GM12878 (cell line): ENCODE results near the gene IDI1. TPM values are rescaled to one million over a fixed set of nuclear protein-coding genes. Genes with fewer than 3 reads are reported as not detected.

Source experiments
- ATAC-seq: fragments of 200-7000 bp; cut with Tn5 transposase; 3 replicates; pipeline ENCODE4 v1.9.1; 2020; ENCODE audit warnings: mild to moderate bottlenecking, moderate library complexity
- BruUV-seq: library from RNA; stranded (reverse); fragments of 400-500 nt; replicated peaks from 2 replicates; lab custom pipeline; 2021; lab: Mats Ljungman, UMichigan
- CTCF ChIA-PET: fragments of 300-600 bp; sonication (Branson Sonifier 250); formaldehyde crosslinking; extraction: SDS; loops from one replicate; lab custom pipeline; 2021; ENCODE audit warnings: inconsistent platforms; lab: Yijun Ruan, JAX
- POLR2A ChIA-PET: fragments of 350-600 bp; formaldehyde crosslinking; extraction: SDS; loops from one replicate; lab custom pipeline; 2021; ENCODE audit warnings: inconsistent platforms; lab: Charles Lee
- RAD21 ChIA-PET: fragments of 300-600 bp; sonication (Branson Sonifier 250); formaldehyde crosslinking; loops from one replicate; lab custom pipeline; 2023; ENCODE audit warnings: antibody characterized with exemption; ENCODE audit not compliant: unreplicated experiment; lab: Charles Lee
- SMC1A ChIA-PET: fragments of 300-600 bp; sonication (Branson Sonifier 250); formaldehyde crosslinking; loops from one replicate; lab custom pipeline; 2023; ENCODE audit not compliant: unreplicated experiment, uncharacterized antibody; lab: Charles Lee
- DNase-seq: peaks from one replicate; pipeline ENCODE4 v3.0.0-alpha.2; 2011; ENCODE audit warnings: low read depth, low spot score
- FAIRE-seq: peaks from 3 replicates; lab custom pipeline; 2011; peaks lifted over from hg19 to GRCh38; lab: Jason Lieb, UNC
- H2AFZ ChIP-seq: 2 replicates; pipeline ENCODE4 v1.6.0; 2011; ENCODE audit warnings: low read depth, low read length, control low read depth; ENCODE audit not compliant: control insufficient read depth
- H3K27ac ChIP-seq: 2 replicates; pipeline ENCODE4 v1.5.1; 2011; ENCODE audit warnings: control low read depth; ENCODE audit not compliant: control insufficient read depth, insufficient read depth
- H3K27me3 ChIP-seq, 2 experiments: replicated peaks in 1 of 2; 2 replicates each; pipeline versions ENCODE4 v1.6.0 to v1.6.1; 2011; ENCODE audit warnings: low read length in 1 of 2; ENCODE audit not compliant: control insufficient read depth in 2 of 2, insufficient read depth in 2 of 2
- H3K36me3 ChIP-seq, 2 experiments: 2 replicates each; pipeline ENCODE4 v1.5.1; 2011; ENCODE audit warnings: low read length in 1 of 2; ENCODE audit not compliant: control insufficient read depth in 2 of 2, insufficient read depth in 2 of 2
- H3K4me1 ChIP-seq: 2 replicates; pipeline ENCODE4 v1.6.1; 2011; ENCODE audit warnings: mild to moderate bottlenecking, low read length, moderate library complexity, mixed read lengths; ENCODE audit not compliant: control insufficient read depth, insufficient read depth
- H3K4me2 ChIP-seq: 2 replicates; pipeline ENCODE4 v1.6.0; 2011; ENCODE audit warnings: control low read depth; ENCODE audit not compliant: control insufficient read depth, insufficient read depth
- H3K4me3 ChIP-seq: fragments of 200-600 bp; sonication (generic); 2 replicates; pipeline ENCODE4 v1.5.1; 2016
- H3K79me2 ChIP-seq: 2 replicates; pipeline ENCODE4 v1.6.0; 2011; ENCODE audit warnings: low read length; ENCODE audit not compliant: control insufficient read depth, insufficient read depth
- H3K9ac ChIP-seq: 2 replicates; pipeline ENCODE4 v1.8.0; 2011; ENCODE audit warnings: low read length, control low read depth, mixed read lengths; ENCODE audit not compliant: control insufficient read depth, insufficient read depth
- H3K9me3 ChIP-seq: replicated peaks from 3 replicates; pipeline ENCODE4 v1.5.1; 2011; ENCODE audit warnings: mild to moderate bottlenecking, low read length; ENCODE audit not compliant: control insufficient read depth, insufficient read depth
- H4K20me1 ChIP-seq: 2 replicates; pipeline ENCODE4 v1.6.0; 2011; ENCODE audit not compliant: control insufficient read depth, insufficient read depth
- BMI1 ChIP-seq: fragments of 450-650 bp; IDR thresholded peaks from 2 replicates; pipeline ENCODE4 v1.6.1; 2016; ENCODE audit warnings: mild to moderate bottlenecking, moderate library complexity, borderline replicate concordance
- CBX5 ChIP-seq: sonication (generic); IDR thresholded peaks from 2 replicates; pipeline ENCODE4 v1.6.1; 2016; ENCODE audit warnings: low read depth, moderate library complexity, mild to moderate bottlenecking, inconsistent platforms
- CHD1 ChIP-seq: IDR thresholded peaks from 2 replicates; pipeline ENCODE4 v1.6.1; 2012; ENCODE audit warnings: low read depth, low read length, improper control_type of control experiment
- ELK1 ChIP-seq: IDR thresholded peaks from 2 replicates; pipeline ENCODE4 v1.6.1; 2012; ENCODE audit warnings: low read depth, low read length, improper control_type of control experiment
- EP300 ChIP-seq, 2 experiments: fragments of 150-350 bp in 1 of 2; IDR thresholded peaks; 2 replicates each; pipeline ENCODE4 v1.6.1; 2011 to 2012; ENCODE audit warnings: low read depth in 2 of 2, low read length in 2 of 2, borderline replicate concordance in 1 of 2, improper control_type of control experiment in 1 of 2, inconsistent platforms in 1 of 2; ENCODE audit not compliant: control insufficient read depth in 1 of 2
- KLF5 ChIP-seq: fragments of 450-650 bp; IDR thresholded peaks from 2 replicates; pipeline ENCODE4 v1.6.1; 2014; ENCODE audit warnings: mild to moderate bottlenecking; ENCODE audit not compliant: partially characterized antibody
- LARP7 ChIP-seq: fragments of 450-650 bp; IDR thresholded peaks from 2 replicates; pipeline ENCODE4 v1.6.1; 2017; ENCODE audit warnings: mild to moderate bottlenecking
- MAX ChIP-seq: IDR thresholded peaks from 2 replicates; pipeline ENCODE4 v1.6.1; 2012; ENCODE audit warnings: low read depth, low read length, improper control_type of control experiment
- SPI1 ChIP-seq: IDR thresholded peaks from 2 replicates; pipeline ENCODE4 v1.6.1; 2011; ENCODE audit warnings: low read depth, mild to moderate bottlenecking, low read length, moderate library complexity, borderline replicate concordance; ENCODE audit not compliant: insufficient read depth
- STAT3 ChIP-seq: IDR thresholded peaks from 2 replicates; pipeline ENCODE4 v1.6.1; 2011; ENCODE audit warnings: low read depth, low read length, improper control_type of control experiment
- SUZ12 ChIP-seq: fragments of 200-600 bp; sonication (generic); IDR thresholded peaks from one replicate; pipeline ENCODE4 v1.6.1; 2018; ENCODE audit warnings: antibody characterized with exemption, mild to moderate bottlenecking; ENCODE audit not compliant: unreplicated experiment
- TAF1 ChIP-seq: IDR thresholded peaks from 2 replicates; pipeline ENCODE4 v1.6.1; 2011; ENCODE audit warnings: mild to moderate bottlenecking, low read depth, low read length, borderline replicate concordance
- TCF7 ChIP-seq: IDR thresholded peaks from 2 replicates; pipeline ENCODE4 v1.6.1; 2014; ENCODE audit warnings: antibody characterized with exemption, borderline replicate concordance
- USF2 ChIP-seq: IDR thresholded peaks from 2 replicates; pipeline ENCODE4 v1.6.1; 2011; ENCODE audit warnings: low read depth, low read length, improper control_type of control experiment, borderline replicate concordance
- ZBTB40 ChIP-seq: fragments of 450-650 bp; IDR thresholded peaks from 2 replicates; pipeline ENCODE4 v1.6.1; 2016; ENCODE audit warnings: mild to moderate bottlenecking, moderate library complexity, borderline replicate concordance
- WGBS: methylation state at CpG from one replicate; pipeline ENCODE4 v1.1.6; 2016; ENCODE audit warnings: low lambda C conversion rate; ENCODE audit not compliant: insufficient replicate concordance, insufficient coverage; ENCODE audit errors: missing lambda C conversion rate; 5-methylcytosine and 5-hydroxymethylcytosine counted together
- in situ Hi-C: fragments of 300-500 bp; cut with MboI; formaldehyde crosslinking; loops from 9 replicates; pipeline ENCODE4 v1.14.3; 2018; ENCODE audit warnings: mixed read lengths
- intact Hi-C: fragments of 100-400 bp; cut with micrococcal nuclease; formaldehyde crosslinking; loops from one replicate; pipeline ENCODE4 v1.14.2; 2022; ENCODE audit not compliant: unreplicated experiment
- polyA plus RNA-seq, 11 experiments: library from polyadenylated mRNA; depleted of rRNA in 4 of 11; unstranded in 6 of 11; stranded (reverse) in 5 of 11; fragments of >200 nt; fragmentation: Nextera tagmentation in 4 of 11; fragmentation: Illumina TruSeq in 1 of 11; extraction: Ambion mirVana in 4 of 11; extraction: Trizol in 1 of 11; gene quantifications; 1 replicate in 1 of 11; 2 replicates in 10 of 11; pipeline versions ENCODE4 v1.2.1 to v1.2.3, GENCODE V29; 2011 to 2016; ENCODE audit warnings: inconsistent platforms in 2 of 11, missing spikeins in 2 of 11, low read depth in 1 of 11
- total RNA-seq, 4 experiments: library from RNA; depleted of rRNA in 3 of 4; stranded (reverse); fragments of >200 nt in 3 of 4; fragmentation: Illumina TruSeq in 1 of 4; extraction: Trizol in 1 of 4; gene quantifications; 2 replicates each; pipeline versions ENCODE4 v1.2.1 to v1.2.3, GENCODE V29; 2013 to 2021
- TF ChIP-seq, protein P1 (sequence below): fragments of 450-650 bp; IDR thresholded peaks from 2 replicates; pipeline ENCODE4 v1.6.1; 2016; ENCODE audit warnings: mild to moderate bottlenecking

The IDI1 gene
- total and polyA plus RNA-seq, 10 of the 15 experiments (the other 5 are each of a cell fraction or from before 2014, with no cell fraction given): 85.5 to 223 (median 157) TPM

DNA sequence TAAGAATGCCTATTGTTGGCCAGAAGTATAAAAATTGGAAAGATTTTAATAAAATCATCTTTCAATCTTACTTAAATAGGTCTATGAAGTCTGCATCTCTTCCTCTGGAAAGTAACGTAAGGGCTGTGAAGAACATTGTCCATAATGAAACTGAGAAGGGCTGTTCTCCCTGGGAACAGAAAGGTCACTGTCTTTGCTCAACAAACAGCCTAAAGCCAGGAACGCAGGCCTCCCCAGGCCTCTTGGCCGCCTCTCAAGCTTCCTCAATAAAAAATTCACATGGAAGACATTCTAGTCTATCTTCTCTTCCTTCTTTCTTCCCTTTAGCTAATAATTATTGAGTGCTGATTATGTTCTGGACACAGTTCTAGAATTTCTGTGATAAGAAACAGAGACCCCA lies 14.2 kb downstream of the IDI1 start:
- Histone ChIP-seq H2AFZ (no peak overlapping the region), H3K4me3 (no peak overlapping the region), H3K27ac (no peak overlapping the region), H3K9ac (no peak overlapping the region), H4K20me1 (no peaks in the 10 kb centered on the region), H3K36me3 (peaks cover 0 to 2% of the 10 kb centered on the region in 2 experiments; a peak in 1 of 4 replicates), H3K79me2 (no peaks in the 10 kb centered on the region), H3K4me1 (peaks cover 4% of the 10 kb centered on the region; the same call in 1 of the 2 replicates), H3K4me2 (no peak overlapping the region), H3K27me3 (no peaks in the 10 kb centered on the region), H3K9me3 (no peaks in the 10 kb centered on the region)
- ChIA-PET SMC1A (no interaction called here), RAD21 (interaction anchor here (1.1 kb wide), 1 partner anchor 42 kb away, joined by 3 read pairs; no protein-coding TSS in a partner anchor), POLR2A (no interaction called here), CTCF (interaction anchor here (0.6 kb wide), 1 partner anchor 35 kb away, joined by 5 read pairs; no protein-coding TSS in a partner anchor)
- BruUV-seq: no TSS peak
- in situ Hi-C loops: no loop called here
- intact Hi-C loops: no loop called here
- TF ChIP-seq, protein P1, sequence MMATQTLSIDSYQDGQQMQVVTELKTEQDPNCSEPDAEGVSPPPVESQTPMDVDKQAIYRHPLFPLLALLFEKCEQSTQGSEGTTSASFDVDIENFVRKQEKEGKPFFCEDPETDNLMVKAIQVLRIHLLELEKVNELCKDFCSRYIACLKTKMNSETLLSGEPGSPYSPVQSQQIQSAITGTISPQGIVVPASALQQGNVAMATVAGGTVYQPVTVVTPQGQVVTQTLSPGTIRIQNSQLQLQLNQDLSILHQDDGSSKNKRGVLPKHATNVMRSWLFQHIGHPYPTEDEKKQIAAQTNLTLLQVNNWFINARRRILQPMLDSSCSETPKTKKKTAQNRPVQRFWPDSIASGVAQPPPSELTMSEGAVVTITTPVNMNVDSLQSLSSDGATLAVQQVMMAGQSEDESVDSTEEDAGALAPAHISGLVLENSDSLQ: no peak
- no peak for TF ChIP-seq ZBTB40
- TF ChIP-seq USF2: no peak
- TF ChIP-seq CHD1: no peak
- no peak for TF ChIP-seq TCF7
- no peak for TF ChIP-seq ELK1
- TF ChIP-seq KLF5: no peak
- TF ChIP-seq SUZ12: no peak
- TF ChIP-seq BMI1: no peak
- TF ChIP-seq MAX: no peak
- no peak for TF ChIP-seq SPI1
- no peak for TF ChIP-seq CBX5
- TF ChIP-seq TAF1: no peak
- no peak for TF ChIP-seq EP300 (IDR thresholded peaks at IDR 0.05; ENCODE audit: borderline replicate concordance in 1 of 2, control insufficient read depth in 1 of 2, low read depth in 2 of 2, low read length in 2 of 2)
- TF ChIP-seq LARP7: no peak
- TF ChIP-seq STAT3: no peak
- no peak for ATAC-seq
- WGBS: 98% methylated on average over 3 of the region's 3 CpGs
- DNase-seq: no peak
- no peak for FAIRE-seq
